HG03064 (cell line): ENCODE results near the gene SIGLEC1.

ENCODE experiments used
- ATAC-seq: cut with Tn5 transposase; IDR thresholded peaks from one replicate; pipeline ENCODE4 v1.9.1; 2021; ENCODE audit warnings: low read depth; ENCODE audit not compliant: unreplicated experiment

SIGLEC1 gene

DNA sequence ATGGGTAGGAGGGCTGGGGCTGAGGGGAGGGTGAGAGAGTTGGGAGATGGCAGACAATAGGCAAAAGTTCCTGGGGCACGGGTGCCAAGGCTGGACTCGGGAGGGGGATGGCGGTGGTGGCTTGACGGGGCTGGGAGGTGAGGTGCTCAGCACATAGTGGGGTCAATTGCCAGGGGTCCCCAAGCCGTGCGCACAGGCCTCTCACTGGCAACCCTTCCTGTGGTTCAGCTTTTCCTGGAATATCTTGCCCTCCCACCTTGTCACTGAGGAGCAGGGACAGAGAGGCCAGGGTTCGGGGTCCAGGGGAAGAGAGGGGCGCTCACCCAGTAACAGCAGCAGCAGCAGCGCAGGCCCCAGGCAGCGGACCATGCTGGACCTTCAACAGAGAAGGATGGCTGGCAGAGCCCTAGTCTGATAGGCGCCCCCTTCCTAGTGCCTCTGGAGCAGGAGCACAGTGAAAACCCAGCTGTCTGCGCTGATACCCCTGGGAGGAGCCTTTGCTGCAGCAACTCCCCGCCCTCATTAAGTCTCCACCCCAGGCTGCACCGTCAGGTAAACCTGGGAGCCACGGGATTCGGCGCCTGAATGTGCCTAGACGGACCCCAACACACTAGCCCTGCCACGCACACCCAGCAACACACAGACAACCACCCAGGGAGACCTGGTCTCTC, 49.2 kb downstream of the SIGLEC1 start, which contains the start of gene GFRA4:
Gene GFRA4, minus strand, starts transcription at position 369 of the 671 bp plus-strand sequence. Its CDS starts 0 bp downstream, at position 369.
- ATAC-seq, result no peak
